HG02642 (cell line): Measurements from ENCODE around the gene ATP11A.

ENCODE experiments used
- ATAC-seq: cut with Tn5 transposase; IDR thresholded peaks from one replicate; pipeline ENCODE4 v1.9.1; 2021; ENCODE audit warnings: mild to moderate bottlenecking; ENCODE audit not compliant: unreplicated experiment, poor library complexity

The ATP11A gene

DNA sequence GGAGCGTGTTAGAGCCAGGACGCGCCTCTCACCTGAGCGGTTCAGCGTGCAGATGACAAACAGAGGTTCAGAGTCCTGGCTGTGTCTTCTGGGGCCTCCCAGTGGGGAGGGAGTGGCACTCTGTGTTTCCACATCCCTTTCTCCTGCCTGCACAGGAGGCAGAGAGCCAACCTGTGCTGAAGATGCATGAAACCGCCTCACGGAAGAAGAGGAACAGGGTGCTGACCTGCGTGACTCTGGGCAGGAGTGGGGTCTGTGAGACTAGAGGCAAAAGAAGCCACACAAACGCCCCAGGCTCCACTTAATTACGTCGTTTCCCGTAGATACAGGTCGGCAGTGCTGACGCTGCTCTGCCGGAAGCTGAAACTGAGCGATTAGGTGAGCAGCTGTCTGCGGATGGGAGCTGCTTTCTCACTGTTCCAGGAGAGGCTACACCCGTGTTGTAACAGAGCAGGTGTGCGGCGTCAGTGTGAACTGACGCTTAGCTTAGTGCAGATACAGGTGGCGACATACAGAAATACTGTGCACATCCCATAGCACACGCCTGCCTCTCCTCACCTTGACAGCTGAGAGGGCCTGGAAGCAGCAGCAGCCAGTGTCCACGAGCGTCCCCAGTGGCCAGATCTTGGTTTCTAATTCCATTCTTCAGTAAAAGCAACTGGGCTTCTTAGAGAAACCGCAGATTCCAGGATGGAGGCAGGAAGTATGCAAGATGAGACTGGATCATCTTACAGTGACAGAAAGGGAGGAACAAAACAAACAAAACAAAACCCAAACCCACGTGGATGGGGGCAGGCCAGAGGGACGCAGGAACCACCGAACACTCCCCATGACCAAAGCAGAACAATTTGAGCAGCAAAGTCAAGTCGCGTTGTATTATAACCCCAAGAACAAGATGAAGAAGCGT is 241.4 kb downstream of the ATP11A start:
- peak; percentile 86 for ATAC-seq

DNA sequence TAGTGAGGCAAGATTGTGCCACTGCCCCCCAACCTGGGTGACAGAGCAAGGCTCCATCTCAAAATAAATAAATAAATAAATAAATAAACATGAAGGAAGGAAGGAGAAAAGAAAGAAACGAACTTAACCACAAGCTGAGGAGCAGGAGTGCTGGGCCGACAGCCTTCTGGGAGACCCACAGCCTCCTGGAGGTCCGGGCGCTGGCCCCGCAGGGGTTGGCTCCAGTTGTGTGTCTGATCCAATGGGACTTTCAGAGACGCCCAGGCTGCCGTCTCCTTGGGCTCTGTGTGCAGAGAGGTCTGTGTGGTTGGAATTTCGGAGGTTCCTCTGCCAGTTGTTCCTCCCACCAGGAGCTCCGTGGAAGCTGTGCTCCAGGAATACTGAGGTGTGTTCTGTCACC is 243.1 kb downstream of the ATP11A start:
- ATAC-seq, result no peak

DNA sequence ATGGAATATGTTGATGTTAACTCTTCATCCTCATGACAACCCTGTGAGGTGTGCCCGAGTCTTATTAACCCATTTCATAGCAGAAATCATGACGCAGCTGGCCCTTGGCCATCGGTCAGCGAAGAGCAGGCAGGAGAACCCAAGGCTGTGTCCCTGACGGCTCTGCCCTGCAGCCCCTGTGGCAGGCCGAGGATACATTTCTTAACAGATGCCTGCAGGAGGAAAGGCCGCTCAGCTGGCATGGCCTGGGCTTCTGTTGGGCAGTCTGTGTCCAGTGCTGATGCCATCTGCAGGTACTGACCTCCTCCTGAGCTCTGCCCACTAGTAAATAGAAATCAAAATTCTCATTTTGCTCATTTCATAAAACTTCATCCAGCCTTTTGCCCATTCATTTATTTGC is 243.8 kb downstream of the ATP11A start:
- ATAC-seq, result no peak

DNA sequence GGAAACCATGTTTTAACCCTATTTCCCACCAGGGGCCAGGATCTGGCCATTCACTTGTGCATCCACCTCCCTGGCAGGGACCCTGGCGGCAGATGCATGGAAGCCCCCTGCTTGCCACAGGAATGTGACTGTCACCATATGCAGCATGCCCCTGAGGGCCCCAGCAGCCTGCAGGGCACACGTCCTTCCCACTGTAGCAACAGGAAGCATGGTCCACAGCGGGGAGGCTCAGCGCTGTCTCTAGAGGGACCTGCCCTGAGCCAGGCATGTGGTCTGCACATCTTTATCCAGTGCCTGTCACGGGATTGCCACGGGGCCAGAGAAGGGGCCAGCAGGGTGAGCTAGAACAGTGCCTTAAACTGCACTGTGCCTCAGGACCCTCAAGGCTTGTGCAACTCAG is 244.2 kb downstream of the ATP11A start:
- ATAC-seq, result no peak
